ENCODE results near the gene PCBD2. TPM values are rescaled to one million over a fixed set of nuclear protein-coding genes. Genes with fewer than 3 reads are reported as not detected.

Gene PCBD2
- total and polyA plus RNA-seq, 2 donors (not counting 1 experiment from before 2014, with no cell fraction given) = 3.8 to 5.4 TPM

- Histone ChIP-seq H3K4me2 (ENCODE audit: extremely low read depth, insufficient read depth, low read length) (no peak overlapping the region), H2AFZ (ENCODE audit: low read length) (no peak overlapping the region), H3K36me3 (ENCODE audit: control insufficient read depth, insufficient read depth, low read length) (no peaks in the 10 kb centered on the region), H3K4me3 (replicated peaks in 1 of 4; ENCODE audit: control extremely low read depth in 1 of 4, insufficient read depth in 1 of 4, low read depth in 3 of 4, low read length in 4 of 4) (no peak overlapping the region), H3K4me1 (ENCODE audit: control insufficient read depth, extremely low read depth, insufficient read depth, low read length) (no peaks in the 10 kb centered on the region), H3K9ac (ENCODE audit: insufficient read depth, low read length) (no peak overlapping the region), H4K20me1 (ENCODE audit: control insufficient read depth, extremely low read depth, insufficient read depth, low read length) (no peaks in the 10 kb centered on the region), H3K79me2 (ENCODE audit: control insufficient read depth, insufficient read depth, low read length) (no peaks in the 10 kb centered on the region), H3K27me3 (ENCODE audit: control insufficient read depth, insufficient read depth, low read length) (no peaks in the 10 kb centered on the region), H3K9me3 (ENCODE audit: control insufficient read depth, insufficient read depth, low read depth, low read length) (no peaks in the 10 kb centered on the region), H3K27ac (ENCODE audit: insufficient read depth, low read length) (no peak overlapping the region)
- DNase-seq (ENCODE audit: low read depth in 2 of 2) = no peak
- TF ChIP-seq CTCF (conservative IDR thresholded peaks at IDR 0.05 in 1 of 2, IDR thresholded peaks at IDR 0.05 in 1 of 2; ENCODE audit: low read depth in 1 of 2, low read length in 2 of 2) = no peak
- no peak for TF ChIP-seq EZH2 (IDR thresholded peaks at IDR 0.05; ENCODE audit: low read length, missing control alignments)
These were observed 12.0 kb upstream of the PCBD2 start for GRCh38 chr5:134892926-134893325.

GRCh38 chr5:134893748-134894505 lies 11.0 kb upstream of the PCBD2 start:
- Histone ChIP-seq H3K79me2 (ENCODE audit: control insufficient read depth, insufficient read depth, low read length) (no peaks in the 10 kb centered on the region), H3K27ac (ENCODE audit: insufficient read depth, low read length) (no peak overlapping the region), H4K20me1 (ENCODE audit: control insufficient read depth, extremely low read depth, insufficient read depth, low read length) (no peaks in the 10 kb centered on the region), H3K4me2 (ENCODE audit: extremely low read depth, insufficient read depth, low read length) (no peak overlapping the region), H3K4me1 (ENCODE audit: control insufficient read depth, extremely low read depth, insufficient read depth, low read length) (no peaks in the 10 kb centered on the region), H2AFZ (ENCODE audit: low read length) (no peak overlapping the region), H3K4me3 (replicated peaks in 1 of 4; ENCODE audit: control extremely low read depth in 1 of 4, insufficient read depth in 1 of 4, low read depth in 3 of 4, low read length in 4 of 4) (no peak overlapping the region), H3K9me3 (ENCODE audit: control insufficient read depth, insufficient read depth, low read depth, low read length) (no peaks in the 10 kb centered on the region), H3K36me3 (ENCODE audit: control insufficient read depth, insufficient read depth, low read length) (no peaks in the 10 kb centered on the region), H3K9ac (ENCODE audit: insufficient read depth, low read length) (no peak overlapping the region), H3K27me3 (ENCODE audit: control insufficient read depth, insufficient read depth, low read length) (no peaks in the 10 kb centered on the region)
- DNase-seq (ENCODE audit: low read depth in 2 of 2) = no peak
- TF ChIP-seq CTCF (conservative IDR thresholded peaks at IDR 0.05 in 1 of 2, IDR thresholded peaks at IDR 0.05 in 1 of 2; ENCODE audit: low read depth in 1 of 2, low read length in 2 of 2) (no peak), EZH2 (IDR thresholded peaks at IDR 0.05; ENCODE audit: low read length, missing control alignments) (no peak)

- no peak overlapping the region for H2AFZ ChIP-seq (ENCODE audit: low read length)
- no peaks in the 10 kb centered on the region for H3K36me3 ChIP-seq (ENCODE audit: control insufficient read depth, insufficient read depth, low read length)
- H3K27ac ChIP-seq (ENCODE audit: insufficient read depth, low read length) = no peak overlapping the region
- no peaks in the 10 kb centered on the region for H3K27me3 ChIP-seq (ENCODE audit: control insufficient read depth, insufficient read depth, low read length)
- H3K9ac ChIP-seq (ENCODE audit: insufficient read depth, low read length) = no peak overlapping the region
- peak in 1 of 2 donors; percentile 8 for DNase-seq (ENCODE audit: low read depth in 2 of 2)
- TF ChIP-seq EZH2 (IDR thresholded peaks at IDR 0.05; ENCODE audit: low read length, missing control alignments) = no peak
- TF ChIP-seq CTCF (conservative IDR thresholded peaks at IDR 0.05 in 1 of 2, IDR thresholded peaks at IDR 0.05 in 1 of 2; ENCODE audit: low read depth in 1 of 2, low read length in 2 of 2) = no peak
- H4K20me1 ChIP-seq (ENCODE audit: control insufficient read depth, extremely low read depth, insufficient read depth, low read length) = no peaks in the 10 kb centered on the region
- H3K4me1 ChIP-seq (ENCODE audit: control insufficient read depth, extremely low read depth, insufficient read depth, low read length) = peaks cover 2% of the 10 kb centered on the region
- peaks cover 4% of the 10 kb centered on the region for H3K79me2 ChIP-seq (ENCODE audit: control insufficient read depth, insufficient read depth, low read length)
- no peaks in the 10 kb centered on the region for H3K9me3 ChIP-seq (ENCODE audit: control insufficient read depth, insufficient read depth, low read depth, low read length)
- no peak overlapping the region for H3K4me2 ChIP-seq (ENCODE audit: extremely low read depth, insufficient read depth, low read length)
- no peak overlapping the region for H3K4me3 ChIP-seq (replicated peaks in 1 of 4; ENCODE audit: control extremely low read depth in 1 of 4, insufficient read depth in 1 of 4, low read depth in 3 of 4, low read length in 4 of 4)
These were observed 2.7 kb upstream of the PCBD2 start for GRCh38 chr5:134902071-134902801.

All from fibroblast of lung (primary cell).